Esophagus squamous epithelium (tissue), 4 donors: Measurements from ENCODE around the gene LRRC45.

Source experiments
- CTCF ChIP-seq, 6 experiments: fragments of 450-650 bp in 4 of 6; fragments of 200-600 bp in 2 of 6; sonication (generic) in 2 of 6; IDR thresholded peaks; one replicate each; pipeline ENCODE4 v1.5.1; 2016 to 2019; ENCODE audit warnings: antibody characterized with exemption in 6 of 6, mild to moderate bottlenecking in 4 of 6, moderate library complexity in 4 of 6
- POLR2A ChIP-seq, 4 donors: fragments of 450-650 bp; IDR thresholded peaks; one replicate each; pipeline ENCODE4 v1.6.1; 2017; ENCODE audit warnings: antibody characterized with exemption in 4 of 4, mild to moderate bottlenecking in 4 of 4, moderate library complexity in 3 of 4

DNA sequence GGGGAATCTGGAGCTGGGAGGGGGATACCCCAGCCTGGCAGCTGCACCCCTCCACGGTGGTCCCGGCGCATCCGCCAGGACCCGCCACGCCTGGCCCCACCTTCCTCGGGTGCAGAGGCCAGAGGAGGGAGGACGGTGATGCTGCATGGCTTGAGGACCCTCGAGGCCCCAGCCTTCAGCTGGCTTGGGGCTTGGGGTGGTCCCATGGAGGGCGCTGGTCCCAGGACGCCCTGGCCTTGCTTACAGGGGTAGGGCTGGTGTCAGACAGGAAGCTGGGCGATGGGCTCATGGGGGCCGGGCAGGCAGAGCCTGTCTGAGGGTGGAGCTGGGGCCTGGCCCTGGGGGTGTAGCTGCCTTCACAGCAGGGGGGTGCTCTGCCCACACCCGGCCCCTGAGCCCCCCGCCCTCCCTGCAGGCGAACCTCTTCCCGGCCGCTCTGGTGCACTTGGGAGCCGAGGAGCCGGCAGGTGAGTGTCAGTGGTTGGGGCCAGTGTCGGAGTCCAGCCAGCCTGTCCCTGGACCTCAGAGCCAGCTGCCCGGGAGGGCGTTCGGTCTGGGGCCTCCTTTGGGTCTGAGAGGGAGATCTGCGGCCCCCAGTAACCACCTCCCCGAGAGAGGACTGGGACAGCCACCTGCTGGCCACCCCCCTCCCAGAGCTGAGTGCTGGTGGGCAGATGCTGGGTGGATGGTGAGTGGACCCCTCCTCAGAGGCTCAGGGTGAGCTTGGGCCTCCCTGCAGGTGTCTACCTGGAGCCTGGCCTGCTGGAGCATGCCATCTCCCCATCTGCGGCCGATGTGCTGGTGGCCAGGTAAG is 6.8 kb upstream of the LRRC45 start:
- TF ChIP-seq CTCF (IDR thresholded peaks at IDR 0.05) (no peak), POLR2A (IDR thresholded peaks at IDR 0.05) (no peak)
